ENCODE measurements around the gene HNRNPUL2. TPM values are rescaled to one million over a fixed set of nuclear protein-coding genes. Genes with fewer than 3 reads are reported as not detected.

Gene HNRNPUL2
- total and polyA plus RNA-seq, 2 of the 4 experiments (the other 2 are of a cell fraction) = 3.9 to 30.2 TPM

DNA sequence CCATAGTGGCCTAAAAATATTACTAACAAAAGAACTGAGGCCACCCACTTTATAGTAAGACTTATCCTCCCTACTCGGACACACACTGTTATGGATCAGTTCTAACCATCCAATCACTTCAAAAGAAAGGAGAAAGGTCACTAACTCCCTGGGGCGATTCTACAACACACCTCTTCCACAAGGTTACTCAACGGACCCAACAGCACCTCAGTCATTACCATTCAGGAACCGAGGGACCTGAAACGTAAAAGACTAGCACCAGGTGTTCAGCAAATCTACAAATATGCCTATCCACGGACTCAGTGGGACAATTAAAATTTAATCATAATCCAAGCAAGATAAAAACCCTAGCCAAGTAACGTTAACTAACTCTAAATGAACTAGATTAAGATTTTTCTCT is 1.6 kb downstream of the HNRNPUL2 start:
- Histone ChIP-seq H4K5ac (ENCODE audit: low read depth, low read length) (no peak overlapping the region), H4K8ac (ENCODE audit: low read depth in 2 of 2, low read length in 2 of 2) (no peak overlapping the region), H3K36me3 (ENCODE audit: control insufficient read depth, insufficient read depth, low read length) (peaks cover 28% of the 10 kb centered on the region), H3K4me1 (ENCODE audit: control insufficient read depth, insufficient read depth, low read length) (peaks cover 6% of the 10 kb centered on the region), H2BK20ac (ENCODE audit: low read depth, low read length) (no peak overlapping the region), H3K9me3 (ENCODE audit: control insufficient read depth, insufficient read depth, low read length) (no peaks in the 10 kb centered on the region), H3K4me2 (ENCODE audit: low read depth, low read length) (peak overlapping the region; percentile 99), H3K9ac (ENCODE audit: low read depth, low read length) (peak overlapping the region; percentile 87), H3K27me3 (ENCODE audit: control insufficient read depth, insufficient read depth, low read length) (no peaks in the 10 kb centered on the region), H3K79me1 (ENCODE audit: low read depth in 1 of 2, low read length in 2 of 2) (peaks cover 27 to 41% of the 10 kb centered on the region in 2 experiments), H3K14ac (replicated peaks; ENCODE audit: low read depth, low read length) (peak overlapping the region; percentile 82), H2BK5ac (ENCODE audit: low read depth, low read length, poor library complexity, severe bottlenecking) (peak overlapping the region; percentile 97), H2AK5ac (ENCODE audit: low read depth, low read length) (peak overlapping the region; percentile 3; the same call in 1 of the 2 replicates), H3K4ac (ENCODE audit: low read depth, low read length) (peak overlapping the region; percentile 69), H2BK120ac (ENCODE audit: low read depth, low read length) (no peak overlapping the region), H4K91ac (ENCODE audit: insufficient read depth, low read depth, low read length) (no peak overlapping the region), H3K18ac (ENCODE audit: low read depth, low read length) (no peak overlapping the region), H3K56ac (ENCODE audit: extremely low read depth, insufficient read depth, low read length) (peak overlapping the region; percentile 79), H3K4me3 (ENCODE audit: insufficient read depth, low read depth, low read length) (peak overlapping the region; percentile 85), H2BK15ac (ENCODE audit: low read depth, low read length) (no peak overlapping the region), H2AK9ac (replicated peaks; ENCODE audit: low read depth, low read length, poor library complexity) (peak overlapping the region; percentile 78), H3K27ac (ENCODE audit: insufficient read depth, low read length) (peak overlapping the region; percentile 96), H3K9me1 (ENCODE audit: insufficient read depth, low read length) (peaks cover 4% of the 10 kb centered on the region; the same call in 1 of the 2 replicates), H2AFZ (replicated peaks; ENCODE audit: low read length, poor library complexity) (no peak overlapping the region), H3K23ac (ENCODE audit: low read depth, low read length) (peak overlapping the region; percentile 88), H4K20me1 (ENCODE audit: insufficient read depth, low read length) (peaks cover 48% of the 10 kb centered on the region)
- no peak for DNase-seq
- ChIA-PET POLR2A (ENCODE audit: unreplicated experiment) (interaction anchor here (1.0 kb wide), 1 partner anchor 20 kb away, joined by 11 read pairs; no protein-coding TSS in a partner anchor), CTCF (no interaction called here)
- intact Hi-C loops (cut with micrococcal nuclease) (loop anchor here (5.0 kb wide), 2 partner anchors 37 to 137 kb away; partner anchors contain the start of gene POLR2G), in situ Hi-C loops (cut with MboI; ENCODE audit: low sequenced_read_pairs) (no loop called here), dilution Hi-C loops (cut with HindIII; ENCODE audit: low sequenced_read_pairs, unreplicated experiment) (no loop called here)
- 0% methylated on average over 2 of the region's 7 CpGs; no CpG with 5 or more reads in 1 of the 2 experiments for WGBS, 2 experiments (ENCODE audit: extremely low coverage in 2 of 2, insufficient read length in 1 of 2)
- no TSS peak for BruUV-seq (replicated peaks)
- TF ChIP-seq MAFK (IDR thresholded peaks at IDR 0.05; ENCODE audit: low read depth, low read length) = no peak
- no peak for TF ChIP-seq NFE2L2 (IDR thresholded peaks at IDR 0.05; ENCODE audit: low read depth, low read length)
- no peak for TF ChIP-seq RFX5 (IDR thresholded peaks at IDR 0.05; ENCODE audit: low read depth, low read length)
- TF ChIP-seq RAD21 (IDR thresholded peaks at IDR 0.05; ENCODE audit: low read length) = no peak
- no peak for TF ChIP-seq ELK1 (IDR thresholded peaks at IDR 0.05; ENCODE audit: borderline replicate concordance, low read depth, low read length)
- no peak for TF ChIP-seq RCOR1 (IDR thresholded peaks at IDR 0.05; ENCODE audit: insufficient replicate concordance, low read length)
- TF ChIP-seq POLR2A (IDR thresholded peaks at IDR 0.05; ENCODE audit: low read depth, low read length) = no peak
- TF ChIP-seq CTCF (conservative IDR thresholded peaks at IDR 0.05; ENCODE audit: low read depth, low read length) = no peak
- no peak for TF ChIP-seq MAZ (IDR thresholded peaks at IDR 0.05; ENCODE audit: borderline replicate concordance, low read depth, low read length)
- TF ChIP-seq CHD1 (IDR thresholded peaks at IDR 0.05; ENCODE audit: low read depth, low read length) = no peak
- TF ChIP-seq SMC3 (IDR thresholded peaks at IDR 0.05; ENCODE audit: low read depth, low read length) = no peak
- no peak for ATAC-seq (ENCODE audit: low read depth)

Data from IMR-90 (cell line).